ENCODE measurements around the gene NKD2.
A peak's percentile ranks its signal among the peaks of the same experiment; 100 is the strongest.
"Not testable (repeated sequence)": the region's sequence is repeated elsewhere in the genome, so short reads cannot be mapped to it uniquely, and the experiment has no call there.

The NKD2 gene, protein sequence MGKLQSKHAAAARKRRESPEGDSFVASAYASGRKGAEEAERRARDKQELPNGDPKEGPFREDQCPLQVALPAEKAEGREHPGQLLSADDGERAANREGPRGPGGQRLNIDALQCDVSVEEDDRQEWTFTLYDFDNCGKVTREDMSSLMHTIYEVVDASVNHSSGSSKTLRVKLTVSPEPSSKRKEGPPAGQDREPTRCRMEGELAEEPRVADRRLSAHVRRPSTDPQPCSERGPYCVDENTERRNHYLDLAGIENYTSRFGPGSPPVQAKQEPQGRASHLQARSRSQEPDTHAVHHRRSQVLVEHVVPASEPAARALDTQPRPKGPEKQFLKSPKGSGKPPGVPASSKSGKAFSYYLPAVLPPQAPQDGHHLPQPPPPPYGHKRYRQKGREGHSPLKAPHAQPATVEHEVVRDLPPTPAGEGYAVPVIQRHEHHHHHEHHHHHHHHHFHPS

DNA sequence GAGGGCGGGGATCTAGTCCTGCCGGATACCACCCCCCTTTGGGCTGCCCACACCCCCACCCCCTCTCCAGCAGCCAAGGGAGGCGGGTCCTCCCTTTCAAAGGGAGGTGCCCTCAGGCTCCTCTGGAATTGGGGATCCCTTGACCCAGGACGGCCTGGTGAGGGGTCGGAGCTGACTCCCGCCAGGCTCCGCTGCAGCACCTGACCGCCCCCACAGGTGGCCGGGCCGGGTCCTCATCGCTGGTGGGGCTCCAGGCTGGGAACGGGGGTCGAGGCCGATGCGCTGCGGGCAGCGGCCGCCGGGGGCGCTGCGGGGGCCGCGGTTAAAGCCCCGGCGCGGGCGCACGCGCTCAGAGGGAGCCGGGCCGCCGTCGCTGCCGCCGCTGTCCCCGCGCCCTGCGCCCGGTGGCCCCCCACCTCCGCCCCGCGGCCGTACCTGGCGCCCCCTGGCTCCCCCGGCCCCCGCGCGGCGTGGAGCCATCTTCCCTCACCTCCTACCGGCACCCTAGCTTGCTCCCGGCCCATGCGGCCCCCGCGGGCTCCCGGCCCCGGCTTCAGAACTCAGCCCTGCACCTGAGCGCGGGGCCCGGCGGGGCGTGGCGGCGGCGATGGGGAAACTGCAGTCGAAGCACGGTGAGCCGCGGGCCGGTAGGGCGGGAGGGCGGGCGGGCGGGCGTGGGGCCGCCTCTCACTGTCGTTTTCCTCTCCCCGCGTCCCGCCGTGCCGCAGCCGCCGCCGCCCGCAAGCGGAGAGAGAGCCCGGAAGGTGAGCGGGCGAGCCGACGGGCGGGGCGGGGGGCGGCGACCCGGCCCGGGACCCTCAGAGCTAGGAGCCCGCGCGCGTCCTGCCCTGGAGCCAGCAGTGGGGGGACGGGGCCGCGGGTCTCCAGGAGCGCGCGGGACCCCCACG, at the start of gene NKD2:
NKD2 (plus strand) TSS at position 352 of the 908 bp plus-strand sequence; CDS start at position 608, 256 bp downstream.
- peak; percentile 74 for DNase-seq

DNA sequence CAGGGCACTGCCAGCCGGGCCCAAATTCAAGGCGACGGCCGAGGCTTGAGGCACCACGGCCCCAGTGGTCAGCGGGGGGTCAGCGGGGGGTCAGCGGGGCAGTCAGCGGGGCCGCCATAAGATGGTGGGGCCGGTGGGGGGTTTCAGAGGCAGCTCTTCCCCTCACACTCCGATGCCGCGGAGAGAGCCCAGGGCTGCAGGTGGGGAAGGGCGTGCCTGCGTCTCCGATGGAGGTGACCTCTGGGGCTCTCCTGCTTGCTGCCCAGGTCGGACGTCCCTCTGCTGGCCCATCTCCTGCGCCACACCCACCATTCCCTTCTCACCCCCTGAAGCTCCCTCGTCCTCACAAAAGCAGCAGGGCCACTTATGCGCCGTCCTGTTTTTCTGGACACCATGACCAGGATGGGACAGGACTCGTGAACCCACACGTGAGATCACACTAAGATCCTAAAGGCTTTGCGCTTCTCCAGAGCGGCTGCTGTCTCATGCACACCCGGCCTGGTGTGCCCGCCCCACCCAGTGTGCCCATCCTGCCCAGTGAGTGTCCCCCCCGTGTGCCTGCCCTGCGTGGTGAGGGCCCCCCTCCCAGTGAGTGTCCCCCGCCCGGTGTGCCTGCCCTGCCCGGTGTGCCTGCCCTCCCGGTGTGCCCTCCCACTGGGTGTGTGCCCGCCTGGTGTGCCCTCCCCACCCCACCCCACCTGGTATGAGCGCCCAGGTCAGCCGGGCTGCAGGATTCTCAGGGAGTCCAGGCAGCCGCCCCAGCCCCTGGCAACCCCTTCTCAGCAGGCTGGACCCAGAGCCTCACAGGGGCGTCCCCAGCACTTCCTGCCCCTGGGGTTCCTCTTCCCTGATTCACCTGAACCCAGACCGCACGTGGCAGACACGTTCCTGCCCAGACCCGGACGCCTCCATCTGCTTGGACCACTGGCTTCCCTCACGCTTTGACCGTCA, 48.7 kb upstream of the NKD2 start:
- DNase-seq = peak; percentile 40

DNA sequence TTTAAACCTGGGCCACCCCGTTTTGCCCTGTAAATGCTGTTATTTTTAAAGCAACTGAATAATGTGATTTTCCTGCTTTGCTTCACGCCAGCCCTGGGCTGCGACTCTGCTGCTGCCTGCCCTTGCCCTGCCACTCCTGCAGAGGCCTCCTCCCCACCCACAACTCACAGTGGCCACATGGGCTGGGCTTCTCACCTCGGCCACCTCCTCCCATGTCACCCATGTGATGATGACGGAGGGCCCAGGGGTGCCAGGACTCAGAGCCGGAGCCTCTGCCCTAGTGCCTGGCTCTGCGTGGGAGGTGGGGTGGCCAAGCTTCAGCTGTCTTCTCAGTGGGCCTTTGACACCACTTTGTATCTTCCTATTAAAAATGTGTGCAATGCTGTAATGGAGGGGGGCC, 48.1 kb upstream of the NKD2 start:
- DNase-seq = no peak

DNA sequence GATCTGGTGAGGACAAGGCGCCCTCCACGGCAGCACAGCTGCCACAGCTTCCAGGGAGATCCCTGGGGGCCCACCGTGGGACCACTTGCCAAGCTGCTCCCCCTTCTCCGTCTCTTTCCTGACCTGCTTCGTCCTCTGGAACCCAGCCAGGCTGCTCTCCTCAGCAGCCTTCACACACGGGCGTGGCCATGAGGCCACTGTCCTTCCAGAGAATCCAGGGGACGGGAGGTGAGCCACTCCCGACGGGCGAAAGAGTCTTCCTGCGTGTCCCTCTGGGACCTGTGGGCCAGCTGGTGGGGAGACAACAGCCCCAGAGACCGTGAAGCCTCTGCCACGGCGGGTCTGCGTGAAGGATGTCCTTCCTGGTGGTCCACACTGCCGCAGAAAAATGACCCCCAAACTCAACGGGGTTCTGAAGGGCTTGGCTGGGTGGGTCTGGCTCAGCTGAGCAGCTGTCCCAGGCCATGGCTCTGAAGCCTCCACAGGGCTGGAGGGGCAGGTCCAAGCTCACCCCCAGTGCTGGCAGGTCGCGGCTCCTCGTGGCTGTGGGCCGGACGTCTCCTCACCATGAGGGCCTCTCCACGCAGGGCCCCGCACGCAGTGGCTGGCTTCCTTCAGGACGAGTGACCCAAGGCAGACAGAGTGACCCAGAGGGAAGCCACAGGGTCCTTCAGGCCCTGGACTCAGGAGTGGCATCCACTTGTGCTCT, 47.4 kb upstream of the NKD2 start:
- DNase-seq = no peak

DNA sequence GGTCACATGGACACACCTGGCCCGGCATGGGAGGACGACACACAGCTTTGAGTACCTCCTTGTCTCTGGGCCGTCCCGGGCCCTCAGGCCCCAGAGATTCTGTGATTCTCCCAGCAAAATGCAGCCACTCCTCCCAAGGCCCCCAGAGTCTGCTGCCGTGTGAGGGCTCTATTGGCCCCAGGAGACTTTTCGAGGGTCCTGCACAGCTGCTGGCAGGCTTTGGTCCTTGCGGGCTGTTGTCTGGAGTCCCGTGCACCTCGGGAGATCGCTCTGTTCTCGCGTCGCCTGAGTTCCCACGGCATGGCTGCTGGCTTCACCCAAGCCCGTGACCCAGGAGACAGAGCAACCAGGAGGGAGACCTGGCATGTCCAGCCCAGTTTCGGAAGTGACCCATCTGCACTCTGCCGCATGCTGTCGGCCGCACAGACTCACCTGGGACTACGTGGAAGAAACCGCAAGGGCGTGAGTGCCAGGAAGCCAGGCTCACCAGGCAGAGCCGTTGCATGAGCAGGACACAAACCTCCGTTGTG, 46.8 kb upstream of the NKD2 start:
- DNase-seq = no peak

DNA sequence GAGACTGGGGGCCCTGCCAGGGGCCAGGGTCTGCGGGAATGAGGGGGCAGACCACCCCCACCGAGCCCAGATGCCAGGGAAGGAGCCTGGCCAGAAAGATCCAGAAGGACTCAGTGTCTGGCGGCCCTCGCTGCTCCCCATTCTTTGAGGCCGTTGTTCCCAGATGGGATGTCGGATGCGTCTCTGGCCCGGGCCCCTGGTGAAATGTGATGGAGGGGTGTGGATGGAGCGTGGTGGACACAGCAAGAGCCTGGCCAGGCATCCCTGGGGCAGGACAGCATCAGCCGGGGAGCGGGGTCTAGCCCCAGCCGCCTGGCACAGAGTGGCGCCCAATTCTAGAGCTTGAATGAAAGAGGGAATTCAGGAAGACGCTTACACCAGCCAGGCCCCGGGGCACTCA, 46.2 kb upstream of the NKD2 start:
- DNase-seq = no peak

DNA sequence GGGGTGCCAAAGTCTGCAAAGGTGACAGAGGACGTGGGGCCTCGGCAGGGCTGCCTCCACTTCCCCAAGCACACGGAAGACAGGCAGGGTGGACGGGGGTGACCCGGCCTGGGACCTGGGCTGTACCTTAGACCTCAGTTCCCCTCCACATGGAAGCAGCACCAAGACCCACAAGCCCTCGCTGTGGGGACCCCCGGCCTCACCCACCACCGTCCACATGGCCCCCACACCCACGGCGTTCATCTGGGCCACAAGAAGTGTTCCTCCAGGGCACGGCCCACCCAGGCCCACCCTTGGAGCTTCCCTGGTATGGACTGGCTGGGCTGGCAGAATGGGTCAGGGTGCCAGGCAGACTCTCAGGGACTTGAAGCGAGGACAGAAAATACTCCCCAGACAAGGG, 45.8 kb upstream of the NKD2 start:
- no peak for DNase-seq

DNA sequence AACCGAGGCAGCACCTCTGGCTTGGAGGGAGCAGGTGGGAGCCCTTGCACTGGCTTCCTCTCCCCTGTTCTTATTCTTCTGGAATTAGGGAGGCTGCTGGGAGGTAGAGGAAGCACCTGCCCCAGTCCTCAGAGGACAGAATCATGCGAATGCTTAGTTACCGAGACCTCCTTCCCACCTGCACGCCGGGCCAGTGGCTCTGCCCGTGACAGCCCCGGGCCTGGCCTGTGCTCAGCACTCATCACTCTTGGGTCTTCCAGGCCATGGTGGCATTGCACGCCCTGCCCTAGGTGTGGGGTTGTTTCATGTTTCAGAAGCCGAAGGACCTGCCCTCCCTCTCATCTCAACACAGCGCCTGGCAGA, 45.3 kb upstream of the NKD2 start:
- DNase-seq = no peak

DNA sequence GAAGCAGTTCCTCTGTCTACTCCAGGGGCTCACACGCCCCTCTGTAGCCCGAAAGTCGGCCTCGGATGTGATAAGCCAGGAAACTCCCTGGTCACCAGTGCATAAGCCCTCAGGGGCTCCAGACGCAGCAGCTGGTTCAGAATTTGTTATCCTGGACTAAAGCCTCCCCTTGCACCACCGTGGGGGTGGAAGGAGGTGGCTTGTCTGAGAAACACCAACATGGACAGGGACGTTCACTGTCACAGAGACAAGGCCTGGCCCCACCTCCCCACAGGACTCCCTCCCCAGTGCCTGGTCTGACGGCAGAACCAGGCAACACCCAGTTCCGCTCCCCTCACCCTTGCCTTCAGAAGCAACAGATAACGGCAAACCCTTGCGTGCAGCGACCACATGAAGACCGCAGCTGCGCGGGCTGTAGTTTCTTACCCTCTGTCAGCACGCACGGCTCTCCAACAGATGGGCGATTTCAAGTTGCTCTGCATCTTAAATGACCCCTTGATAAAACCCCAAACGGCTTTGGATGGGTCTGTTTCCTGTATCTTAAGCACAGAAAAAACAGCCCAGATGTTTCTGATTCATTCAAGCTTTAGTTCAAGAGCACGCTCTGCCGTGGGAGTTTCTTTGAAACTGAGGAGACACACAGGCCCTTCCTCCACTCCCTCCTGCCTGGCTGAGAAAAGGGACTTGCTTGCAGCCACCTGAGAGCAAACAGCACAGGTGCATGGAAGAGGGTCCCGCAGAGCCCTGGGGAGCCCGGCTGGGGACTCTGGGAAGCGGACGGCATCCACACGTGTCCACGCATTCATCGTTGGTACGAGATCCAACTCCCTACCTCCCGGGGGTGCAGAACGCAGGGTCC, 44.7 kb upstream of the NKD2 start:
- no peak for DNase-seq

DNA sequence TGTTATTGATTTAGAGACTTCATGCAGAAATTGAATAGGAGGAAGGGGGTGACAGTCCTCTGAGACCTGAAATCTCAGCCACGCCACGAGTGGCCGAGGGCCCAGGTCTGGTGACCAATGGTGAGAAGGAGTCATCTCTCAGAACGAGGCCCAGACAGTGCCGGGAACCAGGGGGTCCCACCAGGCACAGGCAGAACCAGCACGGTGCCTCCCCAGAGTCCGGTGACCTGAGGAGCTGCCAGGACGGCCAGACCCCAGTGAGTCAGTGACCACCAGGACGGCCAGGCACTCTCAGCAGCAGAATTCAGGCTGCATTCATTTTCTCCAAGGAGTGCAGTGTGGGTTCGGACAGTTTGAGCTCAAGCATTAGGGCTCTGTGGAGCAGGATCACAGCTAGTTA, 43.8 kb upstream of the NKD2 start:
- DNase-seq = no peak

DNA sequence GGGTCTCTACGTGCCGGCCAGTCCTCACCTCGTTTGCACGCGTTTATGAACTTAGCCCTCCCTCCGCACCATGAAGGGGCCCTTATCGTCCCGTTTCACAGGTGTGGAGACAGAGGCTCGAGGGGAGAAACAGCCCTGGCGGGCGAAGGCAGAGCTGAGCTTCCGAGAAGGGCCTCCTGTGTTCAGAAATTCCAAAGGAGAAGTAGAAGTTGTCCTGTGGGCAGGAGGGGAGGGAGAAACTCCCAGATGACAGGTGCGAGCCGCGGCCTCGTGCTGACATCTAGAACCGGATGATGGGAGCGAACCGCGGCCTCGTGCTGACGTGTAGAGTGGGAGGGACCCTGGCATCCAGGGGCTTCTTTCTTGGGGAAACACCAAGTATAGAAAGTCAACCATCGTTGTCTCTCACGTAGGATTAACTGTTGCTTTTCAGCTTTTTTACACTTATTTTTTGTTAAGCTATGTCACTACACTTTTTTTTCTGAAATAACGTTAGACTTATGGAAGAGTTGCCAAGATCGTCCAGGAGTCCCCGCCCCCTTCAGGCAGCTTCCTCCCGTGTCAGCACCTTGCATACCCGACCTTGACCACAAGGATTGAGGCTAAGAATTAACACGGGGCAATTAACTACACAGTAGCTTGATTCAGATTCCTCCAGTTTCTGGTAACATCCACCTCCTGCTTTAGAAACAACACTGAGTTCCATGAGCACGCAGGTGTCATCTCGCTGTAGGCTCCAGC, 42.8 kb upstream of the NKD2 start:
- DNase-seq = no peak

DNA sequence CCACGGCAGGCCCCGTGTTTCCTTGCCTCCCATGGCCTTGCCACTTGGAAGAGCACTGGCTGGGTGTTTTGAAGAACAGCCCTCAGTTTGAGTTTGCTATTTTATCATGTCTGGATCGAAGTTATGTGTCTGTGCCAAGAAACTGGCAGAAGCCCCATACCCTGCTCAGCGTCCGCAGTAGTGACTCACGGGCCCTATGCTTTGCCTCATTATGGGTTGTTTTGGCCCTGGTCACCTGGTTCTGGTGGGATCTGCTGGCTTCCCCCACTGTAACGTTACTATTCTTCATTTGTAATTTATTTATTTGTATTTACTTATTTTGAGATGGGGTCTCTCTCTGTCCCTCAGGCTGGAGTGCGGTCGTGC, 42.3 kb upstream of the NKD2 start:
- no peak for DNase-seq

DNA sequence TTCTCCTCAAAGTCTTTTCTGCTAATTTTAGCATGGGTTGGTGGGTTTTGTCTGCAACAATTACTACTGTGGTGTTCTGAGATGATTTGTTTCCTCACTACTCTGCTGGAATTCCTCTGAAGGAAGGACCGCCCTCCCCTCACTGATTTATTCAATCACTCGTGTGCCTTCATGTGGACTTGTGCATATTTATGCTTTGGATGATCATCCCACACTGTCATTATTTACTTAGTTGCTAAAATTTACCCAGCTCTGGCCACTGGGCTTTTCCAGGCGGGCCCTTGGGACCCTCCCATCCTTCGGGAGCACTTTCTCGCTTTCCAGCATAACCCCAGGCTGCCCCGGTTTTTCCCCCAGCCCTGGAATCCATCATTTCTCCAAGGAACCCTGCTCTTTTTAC, 41.7 kb upstream of the NKD2 start:
- DNase-seq = no peak

DNA sequence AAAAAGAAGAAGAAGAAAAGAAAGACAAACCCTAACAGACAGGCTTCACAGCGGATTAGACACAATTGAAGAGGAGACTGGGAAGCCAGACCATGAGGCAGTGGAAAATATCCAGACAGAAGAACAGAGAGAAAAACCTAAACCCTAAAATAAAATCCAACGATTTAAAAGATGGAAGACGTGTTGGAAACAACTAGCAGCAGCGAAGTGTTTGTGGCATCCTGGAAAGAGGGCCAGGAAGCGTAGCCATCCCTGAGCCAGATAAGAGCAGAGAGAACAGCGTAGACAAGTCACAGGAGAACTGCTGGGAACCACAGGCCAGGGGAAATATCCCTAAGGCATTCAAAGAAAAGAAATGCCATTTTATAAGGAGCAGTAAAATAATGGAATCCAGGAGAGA, 39.7 kb upstream of the NKD2 start:
- no peak for DNase-seq

DNA sequence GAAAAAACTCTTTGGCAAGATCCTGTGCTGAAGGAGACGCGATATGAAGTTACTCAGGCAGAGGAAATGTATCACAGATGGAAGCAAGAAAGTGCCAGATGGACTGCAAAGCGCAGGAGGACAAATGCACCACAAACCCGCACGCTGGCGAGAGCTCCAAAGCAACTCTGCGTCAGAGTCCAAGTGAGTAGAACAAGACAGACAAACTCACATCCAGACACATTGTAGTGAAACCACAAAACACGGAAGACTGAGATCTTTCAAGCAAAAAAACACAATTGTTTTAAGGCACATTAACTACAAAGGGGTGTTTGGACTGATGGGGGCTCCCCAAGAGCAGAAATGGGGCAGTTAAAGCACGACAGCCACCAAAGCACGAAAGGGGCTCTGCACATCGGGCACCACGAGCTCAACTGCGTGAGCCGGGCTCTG, 39.2 kb upstream of the NKD2 start:
- no peak for DNase-seq

DNA sequence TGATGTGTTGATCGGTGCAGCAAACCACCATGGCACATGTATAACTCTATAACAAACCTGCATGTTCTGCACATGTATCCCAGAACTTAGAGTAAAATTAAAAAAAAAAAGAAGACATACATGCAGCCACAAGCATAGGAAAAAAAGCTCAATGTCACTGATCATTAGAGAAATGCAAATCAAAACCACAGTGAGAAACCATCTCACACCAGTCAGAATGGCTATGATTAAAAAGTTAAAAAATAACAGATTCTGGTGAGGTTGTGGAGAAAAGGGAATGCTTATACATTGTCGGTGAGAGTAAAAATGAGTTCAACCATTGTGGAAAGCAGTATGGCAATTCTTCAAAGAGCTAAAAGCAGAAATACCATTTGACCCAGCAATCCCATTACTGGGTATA, 36.0 kb upstream of the NKD2 start:
- not testable (repeated sequence) for DNase-seq

DNA sequence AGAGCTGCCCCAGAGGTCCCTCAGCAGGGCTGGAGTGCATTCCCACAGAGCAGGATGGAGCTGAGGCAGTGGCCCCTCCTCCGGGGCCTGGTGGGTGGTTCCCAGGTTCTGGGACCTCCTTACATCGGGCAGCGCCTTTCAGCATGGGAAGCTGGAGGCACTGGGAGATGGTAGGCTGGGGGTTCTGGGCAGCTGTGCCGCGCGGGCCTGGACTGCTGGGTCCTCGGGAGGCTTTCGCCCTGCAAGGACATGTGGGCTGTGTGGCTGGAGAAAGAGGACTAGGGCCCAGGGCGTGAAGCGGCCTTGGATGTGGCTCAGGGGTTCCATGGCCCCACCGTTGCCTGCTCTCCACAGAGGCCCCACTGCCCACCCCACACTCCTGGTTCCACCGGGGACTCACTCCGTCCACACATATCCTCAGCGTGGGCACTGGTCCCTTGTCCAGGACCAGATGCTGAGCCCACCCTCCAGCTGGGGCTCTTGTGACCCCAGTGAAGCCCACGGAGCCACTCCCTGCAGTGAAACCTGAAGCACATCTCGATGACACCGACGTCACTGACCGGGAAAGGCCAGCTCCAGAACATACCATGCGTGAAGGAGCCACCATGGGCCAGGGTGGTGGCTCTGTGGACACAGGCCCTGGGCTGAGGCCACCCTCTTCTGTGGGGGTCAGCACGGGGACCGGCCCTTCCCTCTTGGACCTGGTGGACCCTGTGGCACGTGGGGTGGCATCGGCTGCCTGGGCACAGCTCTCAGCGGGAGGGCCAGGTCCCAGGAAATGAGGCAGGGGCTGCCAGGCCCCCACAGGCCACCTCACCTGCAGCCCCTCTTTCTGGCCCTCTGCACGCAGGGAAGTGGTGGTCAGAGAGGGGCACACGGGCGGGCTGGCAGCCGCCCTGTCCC, 31.5 kb upstream of the NKD2 start:
- DNase-seq = peak; percentile 40

DNA sequence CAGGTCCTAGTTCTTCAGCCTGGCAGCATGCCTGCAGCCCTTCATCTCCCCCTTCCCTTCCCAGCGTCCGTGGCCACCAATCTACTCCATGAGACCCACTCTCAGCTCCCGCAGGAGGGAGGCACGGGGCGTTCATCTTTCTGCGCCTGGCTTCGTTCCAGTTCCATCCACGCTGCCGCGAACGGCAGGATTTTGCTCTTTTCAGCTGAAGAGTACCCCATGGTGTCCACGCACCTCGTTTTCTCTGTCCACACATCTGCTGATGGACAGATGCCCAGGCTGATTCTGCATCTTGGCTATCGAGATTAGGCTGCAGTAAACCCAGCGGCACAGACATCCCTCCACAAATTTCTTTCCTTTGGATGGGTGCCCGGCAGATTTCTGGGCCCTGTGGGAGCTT, 30.5 kb upstream of the NKD2 start:
- DNase-seq = no peak

DNA sequence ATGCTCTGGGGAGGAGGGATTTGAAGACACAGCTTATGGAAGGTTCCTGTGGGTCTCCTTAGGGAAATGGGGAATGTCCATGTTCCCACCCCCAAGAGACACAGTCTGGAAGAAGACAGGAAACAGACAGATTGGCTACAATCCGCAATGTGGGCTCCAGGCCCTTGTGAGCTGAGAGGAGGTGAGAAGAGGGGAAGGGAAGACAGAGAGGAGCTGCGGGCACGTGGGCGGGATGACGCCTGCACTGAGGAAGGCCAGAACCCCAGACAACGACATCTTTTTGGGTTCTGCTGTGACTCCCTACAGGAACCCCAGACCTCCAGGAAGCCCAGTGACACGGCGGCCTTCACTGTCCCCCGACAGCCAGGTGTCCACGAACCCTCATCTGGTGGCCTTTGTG, 29.9 kb upstream of the NKD2 start:
- DNase-seq = no peak
